A549 (cell line): Measurements from ENCODE around the gene KDM3A. TPM values are rescaled to one million over a fixed set of nuclear protein-coding genes. Genes with fewer than 3 reads are reported as not detected.

Source experiments
- ATAC-seq, 2 experiments: fragments of 200-7000 bp in 1 of 2; fragments of >200 bp in 1 of 2; cut with Nextera tagmentation in 1 of 2; cut with Tn5 transposase in 1 of 2; 3 replicates each; pipeline versions ENCODE4 v1.8.0 to v1.9.1; 2018 to 2020; ENCODE audit warnings: mild to moderate bottlenecking in 1 of 2, moderate library complexity in 1 of 2
- CTCF ChIA-PET: fragments of 300-600 bp; sonication (Branson Sonifier 250); formaldehyde crosslinking; extraction: SDS; loops from one replicate; lab custom pipeline; 2021; ENCODE audit warnings: antibody characterized with exemption, inconsistent platforms; lab: Yijun Ruan, JAX
- POLR2A ChIA-PET: fragments of 350-600 bp; formaldehyde crosslinking; extraction: SDS; loops from one replicate; lab custom pipeline; 2021; ENCODE audit warnings: antibody characterized with exemption, inconsistent platforms; lab: Yijun Ruan, JAX
- DNase-seq, 2 experiments: peaks; one replicate each; pipeline versions ENCODE4 v3.0.0 to v3.0.0-alpha.2; 2011 to 2016; ENCODE audit warnings: low read depth in 1 of 2, low spot score in 1 of 2
- FAIRE-seq: peaks from 2 replicates; lab custom pipeline; 2011; peaks lifted over from hg19 to GRCh38; lab: Jason Lieb, UNC
- H3K27ac ChIP-seq, 2 experiments: fragments of >200 bp; sonication (Bioruptor Twin); formaldehyde crosslinking; 3 replicates each; pipeline ENCODE4 v1.5.1; 2016 to 2017
- H3K4me1 ChIP-seq: fragments of >200 bp; sonication (Bioruptor Twin); formaldehyde crosslinking; 3 replicates; pipeline ENCODE4 v1.6.1; 2016
- H3K4me2 ChIP-seq: fragments of >200 bp; sonication (Bioruptor Twin); formaldehyde crosslinking; 3 replicates; pipeline ENCODE4 v1.6.1; 2016
- H3K4me3 ChIP-seq: fragments of >200 bp; sonication (Bioruptor Twin); formaldehyde crosslinking; 3 replicates; pipeline ENCODE4 v1.5.1; 2016
- H3K9me3 ChIP-seq: fragments of >200 bp; sonication (Bioruptor Twin); formaldehyde crosslinking; 3 replicates; pipeline ENCODE4 v1.6.1; 2016
- ATOH8 ChIP-seq: fragments of 250-450 bp; sonication (Bioruptor Pico); IDR thresholded peaks from 2 replicates; pipeline ENCODE4 v1.5.0; 2020; ENCODE audit warnings: low read depth, mild to moderate bottlenecking, moderate library complexity
- BHLHE40 ChIP-seq: IDR thresholded peaks from 2 replicates; pipeline ENCODE4 v1.6.1; 2012; ENCODE audit warnings: low read depth, low read length, inconsistent platforms
- CBX8 ChIP-seq: fragments of 200-600 bp; sonication (generic); IDR thresholded peaks from 2 replicates; pipeline ENCODE4 v1.6.1; 2016
- CHD2 ChIP-seq: fragments of 150-350 bp; IDR thresholded peaks from 2 replicates; pipeline ENCODE4 v1.6.1; 2014; ENCODE audit warnings: low read length; ENCODE audit not compliant: partially characterized antibody
- E2F6 ChIP-seq: IDR thresholded peaks from 2 replicates; pipeline ENCODE4 v1.6.1; 2012; ENCODE audit warnings: low read depth, borderline replicate concordance
- ESRRA ChIP-seq: fragments of 150-350 bp; IDR thresholded peaks from 2 replicates; pipeline ENCODE4 v1.6.1; 2014; ENCODE audit warnings: mild to moderate bottlenecking, low read length, borderline replicate concordance
- FOXS1 ChIP-seq: fragments of 250-450 bp; sonication (Bioruptor Pico); IDR thresholded peaks from 2 replicates; pipeline ENCODE4 v1.5.0; 2020; ENCODE audit warnings: mild to moderate bottlenecking, moderate library complexity
- GATA3 ChIP-seq: IDR thresholded peaks from 2 replicates; pipeline ENCODE4 v1.6.1; 2012; ENCODE audit warnings: borderline replicate concordance
- HDAC2 ChIP-seq: fragments of 200-600 bp; sonication (generic); IDR thresholded peaks from 2 replicates; pipeline ENCODE4 v1.6.1; 2016
- HES2 ChIP-seq: fragments of >200 bp; sonication (Bioruptor Twin); formaldehyde crosslinking; IDR thresholded peaks from 2 replicates; pipeline ENCODE4 v1.6.1; 2016
- HEYL ChIP-seq: fragments of 250-450 bp; sonication (Bioruptor Pico); IDR thresholded peaks from 2 replicates; pipeline ENCODE4 v1.8.0; 2021; ENCODE audit warnings: mild to moderate bottlenecking, moderate library complexity
- HOXB13 ChIP-seq: fragments of 250-450 bp; sonication (Bioruptor Pico); IDR thresholded peaks from 2 replicates; pipeline ENCODE4 v1.5.0; 2020; ENCODE audit warnings: low read depth, mild to moderate bottlenecking, moderate library complexity
- HOXB5 ChIP-seq: fragments of 250-450 bp; sonication (Bioruptor Pico); IDR thresholded peaks from 2 replicates; pipeline ENCODE4 v1.5.0; 2020; ENCODE audit warnings: mild to moderate bottlenecking, moderate library complexity
- JUNB ChIP-seq: fragments of >200 bp; sonication (Bioruptor Twin); formaldehyde crosslinking; IDR thresholded peaks from 2 replicates; pipeline ENCODE4 v1.6.1; 2016
- KDM5A ChIP-seq: fragments of 200-600 bp; sonication (generic); IDR thresholded peaks from 2 replicates; pipeline ENCODE4 v1.6.1; 2016; ENCODE audit warnings: antibody characterized with exemption, mild to moderate bottlenecking
- MAZ ChIP-seq: fragments of 150-350 bp; IDR thresholded peaks from 2 replicates; pipeline ENCODE4 v1.6.1; 2014; ENCODE audit warnings: antibody characterized with exemption, low read depth, low read length, borderline replicate concordance
- PBX3 ChIP-seq: IDR thresholded peaks from 2 replicates; pipeline ENCODE4 v1.6.1; 2012
- POLR2AphosphoS2 ChIP-seq: conservative IDR thresholded peaks from 2 replicates; pipeline ENCODE4 v1.6.1; 2012; ENCODE audit warnings: low read length, improper control_type of control experiment, inconsistent platforms
- RFX5 ChIP-seq: fragments of 450-650 bp; IDR thresholded peaks from 2 replicates; pipeline ENCODE4 v1.7.1; 2014; ENCODE audit warnings: antibody characterized with exemption, mild to moderate bottlenecking, moderate library complexity
- ZNF302 ChIP-seq: fragments of 250-450 bp; sonication (Bioruptor Pico); IDR thresholded peaks from 2 replicates; pipeline ENCODE4 v1.9.0; 2021; ENCODE audit warnings: inconsistent platforms, mild to moderate bottlenecking, moderate library complexity
- WGBS: methylation state at CpG from one replicate; pipeline ENCODE4 v1.1.6; 2017; ENCODE audit errors: missing lambda C conversion rate; 5-methylcytosine and 5-hydroxymethylcytosine counted together
- polyA plus RNA-seq, 4 experiments: library from polyadenylated mRNA; depleted of rRNA in 3 of 4; stranded (reverse); fragments of >200 nt; fragmentation: RNase III in 1 of 4; extraction: RNeasy Plus Mini Kit Qiagen cat#74134 plus additional on column Dnase treatment in 1 of 4; gene quantifications; 2 replicates in 3 of 4; 3 replicates in 1 of 4; pipeline ENCODE4 v1.2.3, GENCODE V29; 2011 to 2017
- TF ChIP-seq, protein P1 (sequence below): IDR thresholded peaks from 2 replicates; pipeline ENCODE4 v1.6.1; 2012
- TF ChIP-seq, protein P2 (sequence below): fragments of 250-450 bp; sonication (Bioruptor Pico); IDR thresholded peaks from 2 replicates; pipeline ENCODE4 v1.5.0; 2021; ENCODE audit warnings: mild to moderate bottlenecking, moderate library complexity, borderline replicate concordance

Gene KDM3A
- polyA plus RNA-seq, 2 of the 4 experiments (the other 2 are of a cell fraction): 21.2 to 57.0 TPM

DNA sequence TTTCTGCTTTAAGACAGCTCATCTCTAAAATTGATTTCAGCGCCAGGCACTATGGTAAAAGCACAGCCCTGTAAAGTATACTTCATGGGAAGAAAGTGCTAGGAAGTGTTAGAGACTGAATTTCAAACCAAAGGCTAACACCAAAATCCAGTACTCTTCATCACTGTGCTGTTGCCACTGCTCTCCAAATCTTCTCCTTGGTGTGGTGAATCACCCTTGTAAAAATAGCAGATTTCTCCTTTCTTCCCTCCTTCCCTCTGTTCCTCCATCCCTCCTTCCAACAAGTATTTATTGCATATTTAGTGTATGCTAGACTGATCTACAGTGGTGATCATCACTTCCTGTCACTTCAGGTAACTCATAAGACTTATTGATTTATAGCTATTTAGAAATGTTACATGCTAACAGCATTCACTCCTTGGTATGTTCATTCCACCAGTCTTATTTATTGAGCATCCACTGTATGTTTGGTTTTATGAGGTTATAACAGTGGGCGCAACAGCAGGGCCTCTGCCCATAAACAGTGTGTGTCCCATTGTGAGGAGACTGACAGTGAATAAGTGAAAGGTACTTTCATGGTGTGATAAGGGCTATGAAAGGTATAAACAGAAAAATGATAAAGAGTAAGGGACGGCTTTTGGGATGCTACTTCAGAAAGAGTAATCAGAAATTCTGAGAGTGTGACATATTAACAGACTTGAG lies 20.0 kb downstream of the KDM3A start:
- 97% methylated on average over 3 of the region's 3 CpGs for WGBS
- no peaks in the 10 kb centered on the region for H3K9me3 ChIP-seq
- no peak for ATAC-seq
- H3K4me1 ChIP-seq: no peaks in the 10 kb centered on the region
- no peak overlapping the region for H3K4me2 ChIP-seq
- H3K27ac ChIP-seq: no peak overlapping the region
- POLR2A ChIA-PET: interaction anchor here (0.6 kb wide), 1 partner anchor 20 kb away, joined by 3 read pairs; the partner anchor contains the start of gene KDM3A
- TF ChIP-seq ZNF302 (no peak), FOXS1 (no peak), MAZ (no peak), GATA3 (no peak), CBX8 (no peak), RFX5 (no peak), HDAC2 (no peak), ATOH8 (CRISPR knock-in tag) (no peak), E2F6 (no peak), BHLHE40 (no peak)
- TF ChIP-seq, protein P1, sequence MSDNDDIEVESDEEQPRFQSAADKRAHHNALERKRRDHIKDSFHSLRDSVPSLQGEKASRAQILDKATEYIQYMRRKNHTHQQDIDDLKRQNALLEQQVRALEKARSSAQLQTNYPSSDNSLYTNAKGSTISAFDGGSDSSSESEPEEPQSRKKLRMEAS: no peak
- TF ChIP-seq, protein P2, sequence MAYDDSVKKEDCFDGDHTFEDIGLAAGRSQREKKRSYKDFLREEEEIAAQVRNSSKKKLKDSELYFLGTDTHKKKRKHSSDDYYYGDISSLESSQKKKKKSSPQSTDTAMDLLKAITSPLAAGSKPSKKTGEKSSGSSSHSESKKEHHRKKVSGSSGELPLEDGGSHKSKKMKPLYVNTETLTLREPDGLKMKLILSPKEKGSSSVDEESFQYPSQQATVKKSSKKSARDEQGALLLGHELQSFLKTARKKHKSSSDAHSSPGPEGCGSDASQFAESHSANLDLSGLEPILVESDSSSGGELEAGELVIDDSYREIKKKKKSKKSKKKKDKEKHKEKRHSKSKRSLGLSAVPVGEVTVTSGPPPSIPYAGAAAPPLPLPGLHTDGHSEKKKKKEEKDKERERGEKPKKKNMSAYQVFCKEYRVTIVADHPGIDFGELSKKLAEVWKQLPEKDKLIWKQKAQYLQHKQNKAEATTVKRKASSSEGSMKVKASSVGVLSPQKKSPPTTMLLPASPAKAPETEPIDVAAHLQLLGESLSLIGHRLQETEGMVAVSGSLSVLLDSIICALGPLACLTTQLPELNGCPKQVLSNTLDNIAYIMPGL (CRISPR knock-in tag): no peak
- FAIRE-seq: no peak
- no peak for DNase-seq
- CTCF ChIA-PET: interaction anchor here (0.6 to 1.4 kb wide), 4 partner anchors 11 to 65 kb away, joined by 3 to 4 read pairs (median 4); no protein-coding TSS in a partner anchor
- H3K4me3 ChIP-seq: no peak overlapping the region

DNA sequence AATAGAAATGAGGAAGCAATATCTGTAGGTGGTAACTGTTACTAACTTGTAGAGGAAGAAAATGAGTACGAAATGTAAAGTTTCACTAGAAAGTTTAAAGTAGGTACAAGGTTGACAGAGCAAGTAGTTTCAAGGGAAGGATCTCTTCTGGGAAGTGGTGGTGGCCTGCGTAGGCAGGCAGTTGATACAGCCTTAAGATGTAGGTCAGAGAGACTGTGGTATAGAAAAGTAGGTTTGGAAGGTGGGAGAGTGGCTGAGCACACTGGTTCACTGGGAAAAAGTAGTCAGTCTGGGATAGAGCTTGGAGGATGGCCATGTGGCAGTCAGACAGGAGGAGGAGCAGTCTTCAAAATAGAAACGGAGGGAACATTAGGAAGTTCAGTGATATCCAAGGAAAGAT lies 23.5 kb downstream of the KDM3A start:
- H3K4me2 ChIP-seq: no peak overlapping the region
- H3K4me3 ChIP-seq: no peak overlapping the region
- H3K4me1 ChIP-seq: no peaks in the 10 kb centered on the region
- DNase-seq (no peak), FAIRE-seq (no peak), ATAC-seq (no peak)
- POLR2A ChIA-PET: no interaction called here
- H3K27ac ChIP-seq: no peak overlapping the region
- WGBS: 87% methylated on average over 3 of the region's 3 CpGs
- CTCF ChIA-PET: interaction anchor here (1.6 kb wide), 1 partner anchor 8 kb away, joined by 6 read pairs; no protein-coding TSS in a partner anchor
- no peaks in the 10 kb centered on the region for H3K9me3 ChIP-seq
- no peak for TF ChIP-seq POLR2AphosphoS2
- no peak for TF ChIP-seq PBX3
- TF ChIP-seq HEYL (CRISPR knock-in tag): no peak
- TF ChIP-seq RFX5: no peak
- no peak for TF ChIP-seq HOXB5 (CRISPR knock-in tag)
- no peak for TF ChIP-seq HOXB13
- TF ChIP-seq KDM5A: no peak
- no peak for TF ChIP-seq CHD2

- CTCF ChIA-PET: interaction anchor here (0.8 to 1.6 kb wide), 2 partner anchors 10 kb away, joined by 3 to 6 read pairs; no protein-coding TSS in a partner anchor
- 59% methylated on average over 1 of the region's 1 CpG for WGBS
- Histone ChIP-seq H3K27ac (no peak overlapping the region), H3K4me2 (no peak overlapping the region), H3K4me1 (no peaks in the 10 kb centered on the region), H3K4me3 (no peak overlapping the region), H3K9me3 (no peaks in the 10 kb centered on the region)
- POLR2A ChIA-PET: no interaction called here
- FAIRE-seq: no peak
- no peak for TF ChIP-seq ESRRA
- TF ChIP-seq JUNB: no peak
- TF ChIP-seq HES2: no peak
- TF ChIP-seq ZNF302: no peak
- TF ChIP-seq HOXB5 (CRISPR knock-in tag): no peak
- ATAC-seq: no peak
- no peak for DNase-seq
Measured at GRCh38 chr2:86466306-86466705, 25.1 kb downstream of the KDM3A start.
